Sigmoid colon (tissue), 7 donors: ENCODE data around the gene KIAA1210. TPM values are rescaled to one million over a fixed set of nuclear protein-coding genes. Genes with fewer than 3 reads are reported as not detected.

Experiments used
- DNase-seq: peaks from one replicate; pipeline ENCODE4 v3.0.0-alpha.2; 2019
- H3K27ac ChIP-seq, 4 donors: fragments of 200-600 bp; sonication (generic); one replicate each; pipeline ENCODE4 v1.5.1; 2016 to 2019; ENCODE audit warnings: mild to moderate bottlenecking in 1 of 4
- H3K27me3 ChIP-seq, 3 donors: fragments of 200-600 bp; sonication (generic); one replicate each; pipeline ENCODE4 v1.5.1; 2019; ENCODE audit warnings: mild to moderate bottlenecking in 1 of 3
- H3K36me3 ChIP-seq, 4 donors: fragments of 200-600 bp; sonication (generic); one replicate each; pipeline ENCODE4 v1.5.1; 2016 to 2019
- H3K4me1 ChIP-seq, 4 donors: fragments of 200-600 bp; sonication (generic); one replicate each; pipeline ENCODE4 v1.5.1; 2017 to 2019
- H3K4me3 ChIP-seq, 4 donors: fragments of 200-600 bp; sonication (generic); one replicate each; pipeline ENCODE4 v1.5.1; 2017 to 2019; ENCODE audit warnings: mild to moderate bottlenecking in 2 of 4, moderate library complexity in 1 of 4
- H3K9me3 ChIP-seq, 4 donors: fragments of 200-600 bp in 3 of 4; sonication (generic) in 3 of 4; one replicate each; pipeline versions ENCODE4 v1.5.1 to v1.6.1; 2013 to 2019
- EP300 ChIP-seq, 4 donors: sonication (generic); formaldehyde crosslinking; IDR thresholded peaks; one replicate each; pipeline ENCODE4 v1.6.1; 2017; ENCODE audit warnings: antibody characterized with exemption in 4 of 4
- POLR2A ChIP-seq, 2 donors: fragments of 450-650 bp; IDR thresholded peaks; one replicate each; pipeline ENCODE4 v1.6.1; 2016; ENCODE audit warnings: antibody characterized with exemption in 2 of 2, mild to moderate bottlenecking in 2 of 2, moderate library complexity in 2 of 2
- POLR2AphosphoS5 ChIP-seq, 4 donors: sonication (generic); formaldehyde crosslinking; IDR thresholded peaks; one replicate each; pipeline ENCODE4 v1.6.1; 2017; ENCODE audit warnings: antibody characterized with exemption in 4 of 4
- WGBS, 2 donors: extraction: QIAGEN DNeasy Blood & Tissue Kit; methylation state at CpG; one replicate each; pipeline ENCODE4 v1.1.7; 2013; 5-methylcytosine and 5-hydroxymethylcytosine counted together
- intact Hi-C: fragments of 100-400 bp; cut with DNase I; formaldehyde crosslinking; loops from one replicate; pipeline ENCODE4 v1.15.1; 2023
- polyA plus RNA-seq, 3 donors: library from polyadenylated mRNA; stranded (reverse); fragments of 200-250 nt; gene quantifications; one replicate each; pipeline ENCODE4 v1.2.3, GENCODE V29; 2013
- total RNA-seq, 4 donors: library from RNA; depleted of rRNA; stranded (reverse); fragments of >200 nt; gene quantifications; one replicate each; pipeline ENCODE4 v1.1.0, GENCODE V29; 2016
- TF ChIP-seq, protein P1 (sequence below), 4 experiments: fragments of 450-650 bp in 3 of 4; fragments of 200-600 bp in 1 of 4; IDR thresholded peaks; one replicate each; pipeline ENCODE4 v1.5.1; 2016 to 2019; ENCODE audit warnings: antibody characterized with exemption in 4 of 4, mild to moderate bottlenecking in 3 of 4, moderate library complexity in 2 of 4
- donor health status: healthy with polysubstance abuse.
- donor health status: Bipolar disorder and iron deficiency.
- donor health status: healthy.

Gene KIAA1210
- total and polyA plus RNA-seq, 7 donors, result not detected

DNA sequence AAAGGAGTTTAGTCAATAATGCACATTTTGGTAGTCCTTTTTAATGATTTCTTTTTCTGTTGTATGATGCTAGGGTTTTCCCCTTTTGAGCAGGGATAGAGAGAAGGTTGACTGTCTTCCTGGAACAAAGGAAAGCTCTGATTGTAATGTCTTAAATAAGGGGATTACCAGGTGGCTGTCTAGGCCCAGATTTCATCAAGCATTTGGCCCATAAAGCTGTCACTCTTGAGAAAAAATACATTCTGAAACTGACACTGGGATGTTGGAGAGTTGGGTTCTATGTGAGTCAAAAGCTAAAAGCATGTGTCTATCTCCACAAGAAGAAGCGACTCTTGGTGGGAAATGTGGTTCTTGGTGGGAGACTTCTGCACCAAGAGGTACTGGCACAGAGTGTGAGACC lies 26.4 kb downstream of the KIAA1210 start:
- WGBS, 2 donors, result 79 to 92% methylated on average over 1 of the region's 1 CpG
- no peak for DNase-seq
- no peak overlapping the region for H3K27ac ChIP-seq

DNA sequence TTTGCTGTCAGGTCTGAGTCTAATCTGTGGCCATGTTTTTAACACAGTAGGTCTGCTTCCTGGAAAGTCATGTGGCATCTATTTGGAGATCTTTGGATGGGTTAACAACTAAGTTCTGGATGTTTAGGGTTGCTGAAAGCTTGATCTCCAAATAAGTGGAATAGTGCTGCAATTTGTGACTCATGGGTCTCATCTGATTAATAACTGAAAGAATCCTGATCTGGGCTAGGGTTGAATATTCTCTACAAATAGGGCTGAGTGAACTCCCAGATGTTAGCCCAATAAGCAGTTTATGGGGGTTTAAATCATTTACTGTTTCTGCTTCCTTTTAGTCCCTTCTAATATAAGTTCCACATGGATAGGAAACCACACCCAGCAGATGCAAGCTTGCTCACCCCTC lies 31.7 kb downstream of the KIAA1210 start:
- Histone ChIP-seq H3K36me3 (no peaks in the 10 kb centered on the region), H3K9me3 (no peaks in the 10 kb centered on the region), H3K27ac (no peak overlapping the region), H3K4me1 (no peaks in the 10 kb centered on the region), H3K4me3 (no peak overlapping the region), H3K27me3 (no peaks in the 10 kb centered on the region)
- no peak for DNase-seq
- intact Hi-C loops, result no loop called here
- TF ChIP-seq POLR2AphosphoS5 (IDR thresholded peaks at IDR 0.05), result no peak
- TF ChIP-seq, protein P1, sequence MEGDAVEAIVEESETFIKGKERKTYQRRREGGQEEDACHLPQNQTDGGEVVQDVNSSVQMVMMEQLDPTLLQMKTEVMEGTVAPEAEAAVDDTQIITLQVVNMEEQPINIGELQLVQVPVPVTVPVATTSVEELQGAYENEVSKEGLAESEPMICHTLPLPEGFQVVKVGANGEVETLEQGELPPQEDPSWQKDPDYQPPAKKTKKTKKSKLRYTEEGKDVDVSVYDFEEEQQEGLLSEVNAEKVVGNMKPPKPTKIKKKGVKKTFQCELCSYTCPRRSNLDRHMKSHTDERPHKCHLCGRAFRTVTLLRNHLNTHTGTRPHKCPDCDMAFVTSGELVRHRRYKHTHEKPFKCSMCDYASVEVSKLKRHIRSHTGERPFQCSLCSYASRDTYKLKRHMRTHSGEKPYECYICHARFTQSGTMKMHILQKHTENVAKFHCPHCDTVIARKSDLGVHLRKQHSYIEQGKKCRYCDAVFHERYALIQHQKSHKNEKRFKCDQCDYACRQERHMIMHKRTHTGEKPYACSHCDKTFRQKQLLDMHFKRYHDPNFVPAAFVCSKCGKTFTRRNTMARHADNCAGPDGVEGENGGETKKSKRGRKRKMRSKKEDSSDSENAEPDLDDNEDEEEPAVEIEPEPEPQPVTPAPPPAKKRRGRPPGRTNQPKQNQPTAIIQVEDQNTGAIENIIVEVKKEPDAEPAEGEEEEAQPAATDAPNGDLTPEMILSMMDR (IDR thresholded peaks at IDR 0.05), result no peak
- no peak for TF ChIP-seq POLR2A (IDR thresholded peaks at IDR 0.05)
- TF ChIP-seq EP300 (IDR thresholded peaks at IDR 0.05), result no peak

More for the DNA sequence above, 26.4 kb downstream of the KIAA1210 start:
- TF ChIP-seq POLR2A (IDR thresholded peaks at IDR 0.05) (no peak), EP300 (IDR thresholded peaks at IDR 0.05) (no peak), POLR2AphosphoS5 (IDR thresholded peaks at IDR 0.05) (no peak)
- TF ChIP-seq, protein P1 (IDR thresholded peaks at IDR 0.05), result no peak
- H3K4me3 ChIP-seq, result no peak overlapping the region
- no peaks in the 10 kb centered on the region for H3K27me3 ChIP-seq
- H3K36me3 ChIP-seq, result no peaks in the 10 kb centered on the region
- intact Hi-C loops, result no loop called here
- H3K9me3 ChIP-seq, result no peaks in the 10 kb centered on the region
- H3K4me1 ChIP-seq, result no peaks in the 10 kb centered on the region

DNA sequence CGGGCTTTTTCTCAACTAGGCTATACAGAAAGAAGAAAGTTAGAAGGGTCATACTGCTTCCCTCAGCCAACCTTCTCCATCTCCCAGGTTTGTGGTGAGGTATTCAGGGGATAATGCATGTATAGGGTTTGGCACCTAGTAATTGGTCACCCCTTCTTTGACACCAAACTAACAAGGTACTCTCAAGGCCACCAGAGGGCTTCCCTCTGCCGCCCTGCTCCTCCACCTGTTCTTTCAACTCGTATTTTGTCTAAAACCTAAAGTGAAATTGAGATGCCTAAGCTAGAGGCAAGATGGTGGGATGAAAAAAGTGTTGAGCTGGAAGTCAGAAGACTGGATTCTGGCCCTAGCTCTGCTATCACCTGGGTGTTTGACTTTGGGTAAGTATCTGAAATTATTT lies 32.8 kb downstream of the KIAA1210 start:
- H3K4me1 ChIP-seq, result no peaks in the 10 kb centered on the region
- H3K36me3 ChIP-seq, result no peaks in the 10 kb centered on the region
- WGBS, 2 donors, result 48 to 72% methylated on average over 3 of the region's 3 CpGs
- no peak for DNase-seq
- no peak overlapping the region for H3K4me3 ChIP-seq
- no peaks in the 10 kb centered on the region for H3K9me3 ChIP-seq
- TF ChIP-seq POLR2AphosphoS5 (IDR thresholded peaks at IDR 0.05), result no peak
- TF ChIP-seq, protein P1 (IDR thresholded peaks at IDR 0.05), result no peak
- TF ChIP-seq POLR2A (IDR thresholded peaks at IDR 0.05), result no peak
- TF ChIP-seq EP300 (IDR thresholded peaks at IDR 0.05), result no peak
- H3K27me3 ChIP-seq, result no peaks in the 10 kb centered on the region
- intact Hi-C loops, result no loop called here
- H3K27ac ChIP-seq, result no peak overlapping the region

DNA sequence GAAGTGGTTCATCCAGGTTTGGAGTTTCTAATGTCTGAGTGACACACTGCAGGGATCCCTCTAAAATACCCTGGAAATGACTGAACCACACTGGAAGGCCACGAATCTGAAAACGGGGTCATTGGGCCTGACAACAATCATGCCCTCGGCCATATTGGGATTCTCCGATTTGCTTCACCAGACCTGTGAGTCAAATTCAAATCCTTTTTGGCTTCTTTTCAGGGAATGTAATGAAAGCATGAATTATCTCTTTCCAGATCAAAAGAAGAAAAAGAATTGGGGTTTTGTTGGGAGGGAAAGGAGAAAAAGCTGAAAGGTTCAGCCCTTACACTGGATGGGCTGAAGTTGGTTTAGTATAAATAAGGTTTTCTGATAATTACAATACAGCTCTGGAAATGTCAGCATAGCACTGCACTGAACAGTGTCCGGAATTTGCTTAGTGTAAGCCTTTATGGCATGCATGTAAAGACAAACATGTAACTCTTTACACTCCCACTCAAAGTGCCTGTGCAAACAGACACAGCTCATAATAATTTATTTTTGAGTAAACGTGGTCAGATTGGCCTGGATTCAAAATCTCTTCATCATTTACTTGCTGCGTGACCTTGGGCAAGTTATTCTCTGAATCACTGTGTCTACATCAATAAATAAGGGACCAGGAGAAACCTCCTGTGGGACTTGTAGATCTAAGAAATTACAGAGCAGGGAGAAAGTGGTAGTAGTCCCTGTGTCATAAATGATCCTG lies 33.4 kb downstream of the KIAA1210 start:
- TF ChIP-seq EP300 (IDR thresholded peaks at IDR 0.05), result no peak
- TF ChIP-seq POLR2AphosphoS5 (IDR thresholded peaks at IDR 0.05), result no peak
- TF ChIP-seq, protein P1 (IDR thresholded peaks at IDR 0.05), result no peak
- no peak for TF ChIP-seq POLR2A (IDR thresholded peaks at IDR 0.05)
- H3K4me1 ChIP-seq, result no peaks in the 10 kb centered on the region
- intact Hi-C loops, result no loop called here
- no peak overlapping the region for H3K4me3 ChIP-seq
- WGBS, 2 donors, result 14 to 63% methylated on average over 7 of the region's 7 CpGs
- H3K27ac ChIP-seq, result no peak overlapping the region
- no peak for DNase-seq
- no peaks in the 10 kb centered on the region for H3K9me3 ChIP-seq
- H3K27me3 ChIP-seq, result no peaks in the 10 kb centered on the region
- no peaks in the 10 kb centered on the region for H3K36me3 ChIP-seq

DNA sequence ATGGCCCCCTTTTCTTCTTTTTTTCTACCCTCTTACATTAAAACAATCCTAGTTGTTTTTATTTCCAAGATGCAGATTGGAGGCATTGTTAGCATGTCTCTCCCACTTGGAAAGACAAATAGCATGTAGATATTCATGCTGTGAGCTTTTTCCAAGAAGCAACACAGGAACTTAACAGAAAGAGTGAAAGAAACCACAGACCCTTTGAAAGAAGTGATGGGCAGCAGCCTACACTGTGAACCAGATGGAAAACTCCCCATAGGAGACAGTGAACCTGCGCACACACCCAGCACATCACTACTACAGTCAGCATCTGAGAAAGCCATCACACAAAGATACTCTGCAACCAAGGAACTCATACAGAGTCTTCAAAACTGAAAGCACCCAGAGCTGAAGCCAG lies 37.0 kb downstream of the KIAA1210 start:
- Histone ChIP-seq H3K27ac (no peak overlapping the region), H3K9me3 (no peaks in the 10 kb centered on the region), H3K27me3 (no peaks in the 10 kb centered on the region), H3K4me1 (no peaks in the 10 kb centered on the region), H3K36me3 (no peaks in the 10 kb centered on the region), H3K4me3 (no peak overlapping the region)
- intact Hi-C loops, result no loop called here
- WGBS, 2 donors, result 93 to 100% methylated on average over 1 of the region's 1 CpG
- DNase-seq, result no peak
- TF ChIP-seq, protein P1 (IDR thresholded peaks at IDR 0.05), result no peak
- TF ChIP-seq POLR2AphosphoS5 (IDR thresholded peaks at IDR 0.05) (no peak), POLR2A (IDR thresholded peaks at IDR 0.05) (no peak), EP300 (IDR thresholded peaks at IDR 0.05) (no peak)
